Osteoblast (primary cell): Measurements from ENCODE around the gene ARPC4. TPM values are rescaled to one million over a fixed set of nuclear protein-coding genes. Genes with fewer than 3 reads are reported as not detected.

ENCODE experiments used
- DNase-seq: peaks from one replicate; pipeline ENCODE4 v3.0.0; 2011; ENCODE audit warnings: low spot score, mixed read lengths; ENCODE audit not compliant: insufficient read length; ENCODE audit errors: missing footprints
- H2AFZ ChIP-seq: 2 replicates; pipeline ENCODE4 v1.6.0; 2011; ENCODE audit warnings: mild to moderate bottlenecking, low read length
- H3K27ac ChIP-seq: 2 replicates; pipeline ENCODE4 v1.5.1; 2011; ENCODE audit warnings: mild to moderate bottlenecking, low read depth, low read length, moderate library complexity
- H3K27me3 ChIP-seq: 2 replicates; pipeline ENCODE4 v1.6.0; 2012; ENCODE audit warnings: mild to moderate bottlenecking, control low read depth, inconsistent platforms, low read length, moderate library complexity; ENCODE audit not compliant: insufficient read depth
- H3K36me3 ChIP-seq: 2 replicates; pipeline ENCODE4 v1.5.1; 2011; ENCODE audit warnings: mild to moderate bottlenecking, low read length, control low read depth, moderate library complexity; ENCODE audit not compliant: insufficient read depth
- H3K4me1 ChIP-seq: 2 replicates; pipeline ENCODE4 v1.5.1; 2011; ENCODE audit warnings: mild to moderate bottlenecking, low read length, control low read depth, moderate library complexity; ENCODE audit not compliant: insufficient read depth
- H3K4me2 ChIP-seq: 2 replicates; pipeline ENCODE4 v1.6.0; 2011; ENCODE audit warnings: mild to moderate bottlenecking, low read length; ENCODE audit not compliant: insufficient read depth
- H3K4me3 ChIP-seq: fragments of 200-600 bp; sonication (generic); 3 replicates; pipeline ENCODE4 v1.5.1; 2012; ENCODE audit warnings: mild to moderate bottlenecking, low read length, inconsistent platforms; ENCODE audit not compliant: insufficient read depth
- H3K79me2 ChIP-seq: 2 replicates; pipeline ENCODE4 v1.6.0; 2012; ENCODE audit warnings: mild to moderate bottlenecking, low read length, control low read depth, inconsistent platforms; ENCODE audit not compliant: insufficient read depth
- H3K9me3 ChIP-seq: 2 replicates; pipeline ENCODE4 v1.5.1; 2011; ENCODE audit warnings: low read depth, low read length, control low read depth
- H4K20me1 ChIP-seq: 2 replicates; pipeline ENCODE4 v1.6.0; 2012; ENCODE audit warnings: mild to moderate bottlenecking, low read length, control low read depth; ENCODE audit not compliant: insufficient read depth
- total RNA-seq: library from RNA; depleted of rRNA; stranded (reverse); fragments of >200 nt; gene quantifications from 2 replicates; pipeline ENCODE4 v1.2.3, GENCODE V29; 2012
- TF ChIP-seq, protein P1 (sequence below): IDR thresholded peaks from 2 replicates; pipeline ENCODE4 v1.5.1; 2011; ENCODE audit warnings: mild to moderate bottlenecking, low read depth, low read length, moderate library complexity; ENCODE audit errors: extremely low read depth

ARPC4 gene
- total RNA-seq: 203 and 222 TPM in 2 replicates

DNA sequence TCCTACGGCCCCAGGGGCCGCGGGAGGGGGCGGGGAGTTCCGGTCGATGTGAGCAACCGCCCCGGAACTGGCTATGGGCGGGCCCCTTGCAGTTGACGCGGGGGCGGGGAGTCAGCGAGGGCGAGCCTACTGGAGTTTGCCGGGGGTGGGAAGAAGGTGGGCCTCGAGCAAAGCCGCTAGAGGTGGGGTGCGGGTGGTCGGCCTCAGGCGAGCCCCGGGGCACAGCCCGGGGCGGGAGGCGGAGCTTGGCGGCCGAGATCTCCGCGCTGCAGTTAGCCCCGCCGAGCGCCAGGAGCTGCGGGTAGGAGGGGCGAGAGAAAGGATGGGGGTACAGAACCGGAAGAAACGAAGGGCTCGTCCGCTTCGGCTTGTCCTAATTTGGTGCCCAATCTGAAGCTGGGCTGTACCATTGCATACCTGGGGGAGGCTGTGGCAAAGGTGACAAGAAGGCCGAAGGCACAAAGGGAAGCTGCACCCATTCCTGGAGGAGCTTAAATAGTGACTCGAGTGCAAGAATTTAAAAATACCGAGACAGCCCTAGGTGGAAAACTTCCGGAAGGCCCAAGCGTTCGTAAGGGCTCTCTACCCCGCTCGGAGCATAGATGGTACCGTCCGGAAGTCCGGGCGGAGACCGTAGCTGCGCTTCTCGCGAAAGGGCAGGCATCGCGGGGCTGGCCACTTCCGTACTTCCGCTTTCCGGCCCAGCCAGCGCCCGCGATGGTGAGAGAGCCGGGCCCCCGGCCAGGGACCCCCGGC, at the start of gene ARPC4, which contains the start of gene TADA3:
ARPC4 (plus strand) TSS at position 678 of the 756 bp plus-strand sequence; CDS start at position 718, 40 bp downstream.
TADA3 (minus strand) TSS at position 69 of the 756 bp plus-strand sequence. CDS start 1,007 bp downstream, outside the sequence.
- Histone ChIP-seq H3K4me3 (peak within 1 kb of the TSS; percentile 91), H3K4me2 (peak within 1 kb of the TSS; percentile 99), H3K27me3 (no peaks in the 10 kb centered on the region), H3K36me3 (peaks cover 30% of the 10 kb centered on the region), H3K4me1 (peaks cover 12% of the 10 kb centered on the region), H3K27ac (peak within 1 kb of the TSS; percentile 93), H2AFZ (peak within 1 kb of the TSS; percentile 78), H3K79me2 (peaks cover 57% of the 10 kb centered on the region), H4K20me1 (peaks cover 20% of the 10 kb centered on the region), H3K9me3 (no peaks in the 10 kb centered on the region)
- TF ChIP-seq, protein P1, sequence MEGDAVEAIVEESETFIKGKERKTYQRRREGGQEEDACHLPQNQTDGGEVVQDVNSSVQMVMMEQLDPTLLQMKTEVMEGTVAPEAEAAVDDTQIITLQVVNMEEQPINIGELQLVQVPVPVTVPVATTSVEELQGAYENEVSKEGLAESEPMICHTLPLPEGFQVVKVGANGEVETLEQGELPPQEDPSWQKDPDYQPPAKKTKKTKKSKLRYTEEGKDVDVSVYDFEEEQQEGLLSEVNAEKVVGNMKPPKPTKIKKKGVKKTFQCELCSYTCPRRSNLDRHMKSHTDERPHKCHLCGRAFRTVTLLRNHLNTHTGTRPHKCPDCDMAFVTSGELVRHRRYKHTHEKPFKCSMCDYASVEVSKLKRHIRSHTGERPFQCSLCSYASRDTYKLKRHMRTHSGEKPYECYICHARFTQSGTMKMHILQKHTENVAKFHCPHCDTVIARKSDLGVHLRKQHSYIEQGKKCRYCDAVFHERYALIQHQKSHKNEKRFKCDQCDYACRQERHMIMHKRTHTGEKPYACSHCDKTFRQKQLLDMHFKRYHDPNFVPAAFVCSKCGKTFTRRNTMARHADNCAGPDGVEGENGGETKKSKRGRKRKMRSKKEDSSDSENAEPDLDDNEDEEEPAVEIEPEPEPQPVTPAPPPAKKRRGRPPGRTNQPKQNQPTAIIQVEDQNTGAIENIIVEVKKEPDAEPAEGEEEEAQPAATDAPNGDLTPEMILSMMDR: no peak
- DNase-seq: peak; percentile 98

DNA sequence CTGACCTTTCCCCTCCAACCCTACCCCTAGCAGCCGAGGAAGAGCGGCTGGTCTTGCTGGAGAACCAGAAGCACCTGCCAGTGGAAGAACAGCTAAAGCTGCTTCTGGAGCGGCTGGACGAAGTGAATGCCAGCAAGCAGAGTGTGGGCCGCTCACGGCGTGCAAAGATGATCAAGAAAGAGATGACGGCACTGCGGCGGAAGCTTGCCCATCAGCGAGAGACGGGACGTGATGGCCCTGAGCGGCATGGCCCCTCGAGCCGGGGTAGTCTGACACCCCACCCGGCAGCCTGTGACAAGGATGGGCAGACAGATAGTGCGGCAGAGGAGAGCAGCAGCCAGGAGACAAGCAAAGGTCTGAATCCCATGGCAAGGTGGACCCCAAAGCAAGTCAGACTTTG, 49.3 kb upstream of the ARPC4 start:
- Histone ChIP-seq H3K79me2 (peaks cover 17% of the 10 kb centered on the region), H3K4me2 (no peak overlapping the region), H3K27me3 (no peaks in the 10 kb centered on the region), H2AFZ (no peak overlapping the region), H3K4me1 (peaks cover 17% of the 10 kb centered on the region), H3K9me3 (no peaks in the 10 kb centered on the region), H4K20me1 (peaks cover 10% of the 10 kb centered on the region), H3K27ac (no peak overlapping the region), H3K36me3 (peaks cover 97% of the 10 kb centered on the region), H3K4me3 (no peak overlapping the region)
- TF ChIP-seq, protein P1: no peak
- DNase-seq: no peak

DNA sequence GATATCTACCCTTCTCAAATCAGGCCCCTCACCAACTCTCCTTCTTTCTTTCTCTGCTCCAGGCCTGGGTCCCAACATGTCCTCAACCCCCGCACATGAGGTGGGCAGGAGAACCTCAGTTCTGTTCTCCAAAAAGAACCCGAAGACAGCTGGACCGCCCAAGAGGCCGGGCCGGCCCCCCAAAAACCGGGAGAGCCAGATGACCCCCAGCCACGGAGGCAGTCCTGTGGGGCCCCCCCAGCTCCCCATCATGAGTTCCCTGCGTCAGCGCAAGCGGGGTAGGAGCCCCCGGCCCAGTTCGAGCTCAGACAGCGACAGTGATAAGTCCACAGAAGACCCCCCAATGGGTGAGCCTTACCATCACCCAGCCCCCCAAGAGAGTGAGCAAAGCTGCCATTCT, 48.7 kb upstream of the ARPC4 start:
- no peak overlapping the region for H3K4me3 ChIP-seq
- peaks cover 13% of the 10 kb centered on the region for H3K79me2 ChIP-seq
- H3K27me3 ChIP-seq: no peaks in the 10 kb centered on the region
- peaks cover 10% of the 10 kb centered on the region for H4K20me1 ChIP-seq
- no peak overlapping the region for H3K27ac ChIP-seq
- no peak for DNase-seq
- no peaks in the 10 kb centered on the region for H3K9me3 ChIP-seq
- H2AFZ ChIP-seq: no peak overlapping the region
- H3K4me1 ChIP-seq: peaks cover 19% of the 10 kb centered on the region
- no peak overlapping the region for H3K4me2 ChIP-seq
- TF ChIP-seq, protein P1: no peak
- peaks cover 92% of the 10 kb centered on the region for H3K36me3 ChIP-seq

DNA sequence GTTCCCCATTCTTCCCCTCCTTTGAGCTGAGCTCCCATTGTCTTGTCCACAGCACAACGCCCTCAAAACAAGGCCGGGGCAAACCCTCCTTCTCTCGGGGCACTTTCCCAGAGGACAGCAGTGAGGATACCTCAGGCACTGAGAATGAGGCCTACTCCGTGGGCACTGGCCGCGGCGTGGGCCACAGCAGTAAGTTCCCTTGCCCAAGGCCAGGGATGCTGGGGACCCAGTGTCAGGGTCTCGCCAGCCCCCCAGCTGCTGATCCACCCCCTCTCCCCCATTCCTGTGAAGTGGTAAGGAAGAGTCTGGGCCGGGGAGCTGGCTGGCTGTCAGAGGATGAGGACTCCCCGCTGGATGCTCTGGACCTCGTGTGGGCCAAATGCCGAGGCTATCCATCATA, 47.4 kb upstream of the ARPC4 start:
- Histone ChIP-seq H3K4me1 (peaks cover 26% of the 10 kb centered on the region), H3K79me2 (peaks cover 8% of the 10 kb centered on the region), H3K36me3 (peaks cover 81% of the 10 kb centered on the region), H4K20me1 (peaks cover 3% of the 10 kb centered on the region), H3K4me2 (no peak overlapping the region), H3K4me3 (no peak overlapping the region), H3K27ac (no peak overlapping the region), H3K9me3 (no peaks in the 10 kb centered on the region), H2AFZ (no peak overlapping the region), H3K27me3 (no peaks in the 10 kb centered on the region)
- DNase-seq: peak; percentile 38
- TF ChIP-seq, protein P1: no peak
